ENCODE data around the gene DOCK10.

Gene DOCK10

GRCh38 chr2:225041207-225041850 lies 939 bp downstream of the DOCK10 start:
- peak in 42 of 58 donors; percentile 8 to 78 (median 58) for DNase-seq

- DNase-seq, result peak in 31 of 58 donors; percentile 4 to 78 (median 60)
These were observed 1.4 kb downstream of the DOCK10 start for GRCh38 chr2:225040856-225041206.

- DNase-seq, result no peak
These were observed 2.1 kb downstream of the DOCK10 start for GRCh38 chr2:225040142-225040541.

GRCh38 chr2:225038231-225038523 lies 4.1 kb downstream of the DOCK10 start:
- no peak for DNase-seq

- no peak for DNase-seq
These were observed 4.6 kb downstream of the DOCK10 start for GRCh38 chr2:225037415-225038230.

- DNase-seq, result no peak
These were observed 5.8 kb downstream of the DOCK10 start for GRCh38 chr2:225036431-225036830.

GRCh38 chr2:225033440-225034318 lies 8.6 kb downstream of the DOCK10 start:
- peak in 18 of 58 donors; percentile 5 to 71 (median 35) for DNase-seq

GRCh38 chr2:225032246-225032645 lies 10.0 kb downstream of the DOCK10 start:
- DNase-seq, result no peak

GRCh38 chr2:225031599-225031998 lies 10.7 kb downstream of the DOCK10 start:
- DNase-seq, result no peak

- no peak for DNase-seq
These were observed 11.4 kb downstream of the DOCK10 start for GRCh38 chr2:225030893-225031292.

- no peak for DNase-seq
These were observed 12.1 kb downstream of the DOCK10 start for GRCh38 chr2:225030203-225030602.

- no peak for DNase-seq
These were observed 13.7 kb downstream of the DOCK10 start for GRCh38 chr2:225028572-225028971.

GRCh38 chr2:225027061-225027762 lies 15.1 kb downstream of the DOCK10 start:
- no peak for DNase-seq

GRCh38 chr2:225025917-225026571 lies 16.2 kb downstream of the DOCK10 start:
- DNase-seq, result peak in 6 of 58 donors; percentile 8 to 59 (median 18)

GRCh38 chr2:225022188-225022587 lies 20.1 kb downstream of the DOCK10 start:
- DNase-seq, result no peak

- DNase-seq, result no peak
These were observed 22.0 kb downstream of the DOCK10 start for GRCh38 chr2:225020168-225020849.

GRCh38 chr2:225019105-225019504 lies 23.2 kb downstream of the DOCK10 start:
- no peak for DNase-seq

GRCh38 chr2:225017713-225018112 lies 24.6 kb downstream of the DOCK10 start:
- DNase-seq, result no peak

- no peak for DNase-seq
These were observed 25.1 kb downstream of the DOCK10 start for GRCh38 chr2:225017098-225017685.
